Activated CD4-positive, alpha-beta T cell treated with anti-CD3 and anti-CD28 coated beads, Interleukin-2, amount 50 U/mL, for 1 hour (primary cell): Measurements from ENCODE around the gene SMAD7.

Experiments used
- DNase-seq: peaks from one replicate; pipeline ENCODE4 v3.0.0-alpha.2; 2020

The SMAD7 gene

DNA sequence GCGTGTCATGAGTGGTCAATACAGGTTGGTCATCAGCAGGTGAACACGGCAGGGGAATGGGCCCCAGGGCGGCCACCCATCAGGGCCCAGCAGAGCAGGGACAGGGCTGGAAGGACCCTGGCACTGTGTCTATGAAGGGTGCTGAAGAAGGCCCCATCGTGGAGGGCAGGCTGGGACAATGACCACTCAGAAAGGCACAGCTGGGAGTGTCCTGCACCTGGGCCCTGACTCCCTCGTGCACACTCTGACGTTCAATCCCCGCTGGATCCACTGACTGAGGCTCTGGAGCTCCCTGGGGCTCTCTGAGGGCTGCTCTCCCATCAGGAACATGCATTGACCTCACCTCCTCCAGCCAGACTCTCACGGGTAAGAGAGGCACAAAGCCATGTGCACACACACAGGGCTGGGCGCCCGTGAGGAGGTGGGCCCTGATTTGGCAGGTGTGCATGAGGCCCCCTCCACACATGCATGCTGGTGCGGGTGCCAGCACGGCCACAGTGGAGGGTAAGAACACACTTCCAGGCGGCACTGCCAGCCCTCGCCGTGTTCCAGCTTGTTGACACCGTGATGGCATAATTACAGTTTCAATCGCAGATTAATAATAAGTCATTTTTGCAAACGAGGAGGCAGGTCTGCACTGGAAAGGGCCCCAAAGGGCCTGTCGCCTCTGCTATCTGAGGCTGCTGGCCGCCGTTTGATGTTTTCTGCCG is 58.5 kb downstream of the SMAD7 start:
- DNase-seq: no peak

DNA sequence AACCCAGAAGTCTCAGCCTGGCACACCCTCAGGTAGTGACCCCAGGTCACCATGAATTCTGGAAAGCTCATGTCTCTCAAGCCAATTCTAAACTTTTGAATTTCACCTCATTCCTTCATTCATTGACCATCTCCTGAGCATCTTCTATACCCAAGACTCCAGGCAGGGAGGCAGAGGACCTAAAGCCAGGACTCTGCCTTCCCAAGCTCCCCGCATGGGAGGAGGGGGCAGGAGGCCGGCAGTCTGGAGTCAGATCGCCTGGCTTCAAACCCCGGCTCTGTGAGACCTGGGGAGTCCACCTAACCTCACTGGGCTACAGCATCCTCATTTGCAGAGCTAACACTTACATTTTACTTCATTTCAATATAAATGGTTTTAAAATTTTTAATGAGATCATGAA is 59.0 kb downstream of the SMAD7 start:
- DNase-seq: no peak

DNA sequence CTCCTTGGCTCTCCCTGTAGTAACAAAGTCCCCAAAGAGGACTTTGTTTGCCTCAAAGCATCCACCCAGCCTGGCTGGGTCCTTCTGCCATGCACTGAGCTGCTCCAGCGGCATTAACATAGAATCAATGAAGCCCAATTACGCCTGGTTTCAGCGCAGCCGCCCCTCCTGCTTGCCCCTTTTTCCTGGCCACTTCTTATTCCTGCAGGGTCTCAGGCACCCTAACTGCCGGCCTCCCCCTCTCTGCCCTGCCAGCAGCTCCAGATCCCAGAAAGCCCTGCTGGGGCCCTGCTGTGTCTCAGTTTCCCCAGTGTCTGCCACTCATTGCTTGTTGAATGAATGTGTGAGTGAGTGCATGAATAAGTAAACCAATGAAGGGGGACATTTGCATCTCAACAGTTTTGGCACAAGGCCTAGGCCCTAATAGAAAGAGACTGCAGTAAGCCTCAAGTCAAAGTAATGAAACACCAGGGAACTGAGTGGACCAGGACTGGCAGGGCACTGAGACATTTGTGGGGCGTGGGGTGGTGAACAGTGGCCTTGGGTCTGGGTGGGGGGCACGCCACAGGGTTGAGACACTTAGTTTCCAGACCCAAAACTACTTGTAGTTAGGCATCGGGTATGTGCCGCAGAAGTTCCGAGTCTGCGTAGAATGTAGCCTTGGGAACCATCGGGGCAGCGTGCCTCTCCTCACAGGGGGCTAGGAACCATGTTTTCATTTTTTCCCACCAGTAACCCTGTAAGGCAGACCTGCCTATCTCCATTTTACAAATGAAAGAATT is 60.6 kb downstream of the SMAD7 start:
- no peak for DNase-seq

GRCh38 chr18:48889115-48889941 is 61.4 kb downstream of the SMAD7 start:
- no peak for DNase-seq

GRCh38 chr18:48888773-48889080 is 62.0 kb downstream of the SMAD7 start:
- no peak for DNase-seq

- DNase-seq: no peak
Observed at GRCh38 chr18:48887905-48888772, 62.6 kb downstream of the SMAD7 start.

- no peak for DNase-seq
Observed at GRCh38 chr18:48887294-48887904, 63.4 kb downstream of the SMAD7 start.

- DNase-seq: no peak
Observed at GRCh38 chr18:48886520-48887293, 64.1 kb downstream of the SMAD7 start.

- DNase-seq: no peak
Observed at GRCh38 chr18:48885924-48886400, 64.8 kb downstream of the SMAD7 start.

DNA sequence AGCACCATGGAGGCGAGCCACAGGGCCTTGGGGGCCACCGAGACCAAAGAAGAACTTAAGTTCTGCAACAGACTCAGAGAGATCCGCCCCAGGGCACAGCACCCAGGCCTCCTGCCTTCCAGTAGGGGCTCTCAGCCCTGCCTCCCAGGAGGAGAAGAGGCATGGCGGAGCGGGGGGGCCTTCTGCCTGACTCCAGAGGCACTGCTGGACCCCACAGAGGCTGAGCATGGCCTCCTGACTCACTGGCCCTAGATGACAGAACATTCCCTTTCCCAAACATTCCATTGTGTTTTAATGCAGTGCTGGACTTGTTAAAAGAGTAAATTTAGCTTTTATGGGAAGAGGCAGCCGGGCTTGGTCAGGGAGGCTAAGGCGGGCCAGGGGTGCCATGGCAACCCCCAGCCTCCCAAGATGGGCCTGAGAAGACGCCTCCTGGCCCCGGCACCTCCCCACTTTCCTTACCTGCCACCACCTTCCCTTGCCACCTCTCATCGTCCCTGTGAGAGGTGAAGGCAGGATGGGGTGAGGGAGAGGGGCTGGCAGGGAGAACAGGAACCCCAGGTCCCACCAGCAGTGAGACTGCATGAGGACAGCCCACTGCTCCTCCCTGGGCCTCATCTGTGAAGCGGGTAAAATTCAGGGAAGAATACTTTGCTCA is 65.4 kb downstream of the SMAD7 start:
- no peak for DNase-seq

- no peak for DNase-seq
Observed at GRCh38 chr18:48884771-48885170, 66.0 kb downstream of the SMAD7 start.

DNA sequence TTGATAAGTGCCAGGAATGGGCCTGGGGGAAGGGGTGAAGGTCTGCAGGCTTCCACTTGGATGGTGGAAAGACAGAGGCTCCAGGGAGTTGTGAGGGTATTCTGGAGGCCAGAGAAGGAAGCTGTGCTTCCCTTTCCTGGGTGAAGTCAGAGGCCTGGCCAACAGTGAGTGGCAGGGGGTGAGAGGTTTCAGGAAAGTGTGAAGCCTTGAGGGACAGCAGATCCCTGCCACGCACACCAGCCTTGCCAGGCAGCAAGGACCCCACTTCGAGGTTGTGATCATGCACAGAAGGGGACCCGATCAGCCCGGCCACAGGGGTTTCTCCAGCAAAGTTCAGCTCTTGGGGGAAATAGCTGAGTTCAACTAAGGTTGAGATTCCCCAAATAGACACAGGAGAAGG is 66.5 kb downstream of the SMAD7 start:
- DNase-seq: no peak

DNA sequence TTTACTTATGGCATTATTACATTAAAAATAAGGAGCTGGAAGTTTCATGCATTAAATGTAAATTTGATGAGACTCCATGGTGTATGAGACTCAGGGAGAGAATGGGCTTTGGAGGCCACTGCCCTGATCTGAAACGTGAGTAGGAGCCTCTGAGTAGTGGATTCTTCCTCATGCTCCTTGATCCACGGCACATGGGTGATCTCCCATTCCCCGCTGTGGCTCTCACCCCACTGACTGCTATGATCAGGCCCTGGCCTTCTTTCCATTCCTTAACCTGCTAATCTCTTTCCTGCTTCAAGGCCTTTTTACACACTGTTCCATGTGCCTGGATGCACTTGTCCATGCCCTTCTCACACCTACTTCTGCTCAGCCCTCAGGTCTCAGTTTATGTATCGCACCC is 68.4 kb downstream of the SMAD7 start:
- no peak for DNase-seq

- no peak for DNase-seq
Observed at GRCh38 chr18:48880931-48881330, 69.8 kb downstream of the SMAD7 start.

DNA sequence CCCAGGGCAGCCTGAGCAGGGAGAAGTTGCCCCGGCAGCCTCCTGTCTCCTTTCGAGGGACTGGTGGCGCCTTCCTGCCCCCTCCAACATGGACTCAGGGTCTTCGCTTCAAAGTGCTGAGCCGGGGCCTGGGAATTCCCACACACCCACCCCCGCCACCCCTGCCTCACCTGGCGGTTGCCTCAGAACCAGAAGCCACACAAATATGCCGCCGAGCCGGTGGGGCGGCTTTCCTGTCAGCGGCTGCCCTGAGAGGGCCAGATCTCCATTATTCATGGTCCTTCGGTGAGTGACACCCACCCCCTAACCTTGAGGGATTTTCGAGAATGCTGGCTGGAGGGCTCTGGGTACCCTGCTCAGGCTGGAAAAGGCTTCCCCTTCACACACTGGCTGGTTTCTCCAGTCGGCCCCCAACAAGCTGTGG is 71.7 kb downstream of the SMAD7 start:
- no peak for DNase-seq

DNA sequence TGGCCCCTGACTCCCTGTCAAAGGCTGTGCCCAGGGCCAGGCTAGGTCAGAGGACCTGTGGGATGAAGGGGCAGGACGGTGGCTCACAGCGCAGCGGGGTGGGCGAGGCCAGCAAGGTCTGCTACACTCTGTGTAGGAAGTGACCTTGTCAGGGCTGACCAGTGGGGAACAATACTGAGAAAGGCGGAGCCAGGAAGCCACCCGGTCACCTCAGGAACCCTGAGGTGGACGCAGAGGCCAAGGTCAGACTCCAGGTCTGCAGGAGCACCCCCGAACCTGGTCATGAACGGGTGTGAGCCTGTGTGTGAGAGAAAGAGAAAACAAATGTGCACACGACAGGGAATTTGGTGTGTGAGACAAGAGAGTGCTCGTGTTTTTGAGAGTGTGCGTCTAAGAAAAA is 72.3 kb downstream of the SMAD7 start:
- no peak for DNase-seq

DNA sequence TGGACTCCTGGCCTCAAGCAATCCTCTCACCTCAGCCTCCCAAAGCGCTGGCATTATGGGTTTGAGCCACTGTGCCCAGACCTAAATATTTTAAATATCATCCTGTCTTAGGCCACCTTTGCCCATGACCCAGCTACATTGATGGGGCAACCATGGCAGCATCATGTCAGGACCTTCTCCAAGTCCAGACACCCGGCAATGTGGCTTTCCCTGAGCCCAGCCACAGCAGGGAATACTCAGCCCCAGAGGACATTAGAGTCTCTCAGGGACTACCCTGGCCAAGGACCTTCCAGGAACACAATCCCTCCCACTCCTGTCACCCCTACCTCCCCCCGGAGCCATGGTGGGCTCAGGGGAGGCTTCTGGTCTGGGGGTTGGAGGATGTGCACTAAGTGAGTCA is 72.8 kb downstream of the SMAD7 start:
- no peak for DNase-seq

DNA sequence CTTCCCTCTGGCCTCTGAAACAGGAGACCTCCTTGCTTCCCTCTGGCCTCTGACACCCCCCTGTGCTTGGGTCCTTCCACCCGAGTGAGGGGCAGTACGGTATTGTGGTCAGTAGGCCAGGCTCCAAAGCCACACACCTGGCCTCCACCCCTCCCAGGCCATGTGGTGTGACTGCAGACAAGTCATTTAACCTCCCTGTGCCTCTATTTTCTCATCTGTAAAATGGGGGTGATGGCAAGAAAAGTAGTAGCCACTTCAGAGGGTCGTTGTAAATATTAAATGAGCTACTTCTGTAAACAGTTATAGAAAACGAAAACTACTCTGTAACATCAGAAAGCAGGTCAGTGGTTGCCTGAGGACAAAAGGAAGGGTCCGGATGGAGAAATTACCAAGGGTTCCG is 74.2 kb downstream of the SMAD7 start:
- DNase-seq: no peak

- no peak for DNase-seq
Observed at GRCh38 chr18:48875942-48876511, 74.7 kb downstream of the SMAD7 start.

DNA sequence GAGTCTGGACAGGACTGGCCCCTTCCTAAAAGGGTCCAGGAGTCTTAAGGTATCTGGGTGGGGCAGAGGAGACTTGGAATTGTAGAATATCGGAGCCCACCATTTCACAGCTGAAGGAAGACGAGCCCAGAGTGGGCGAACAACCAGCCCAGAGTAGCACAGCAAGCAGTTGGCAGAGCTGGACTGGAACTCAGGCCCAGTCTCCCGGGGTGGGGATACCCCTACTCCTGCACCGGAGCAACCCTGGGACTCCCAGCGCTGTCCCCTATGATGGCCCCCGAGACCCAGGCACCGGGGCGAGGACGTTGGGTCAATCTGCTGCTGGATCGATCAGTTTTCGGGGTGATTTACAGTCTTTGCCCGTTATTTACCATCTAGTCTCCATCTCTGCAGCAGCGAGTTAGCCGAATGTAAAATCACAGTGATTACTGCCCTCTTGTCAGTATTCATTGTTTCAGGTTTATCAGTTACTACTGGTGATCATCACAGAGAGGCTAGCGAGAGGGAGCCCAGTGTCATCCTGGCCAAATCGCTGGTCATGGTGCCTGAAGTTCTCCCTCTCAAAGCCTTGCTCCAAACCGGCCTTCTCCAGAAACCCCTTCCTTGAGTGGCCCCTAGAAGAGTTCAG is 75.3 kb downstream of the SMAD7 start:
- no peak for DNase-seq
